ENCODE results near the gene POC1A. TPM values are rescaled to one million over a fixed set of nuclear protein-coding genes. Genes with fewer than 3 reads are reported as not detected.

Gene POC1A
- total and polyA plus RNA-seq, 4 experiments from 2014 or later, result 0.36 to 2.4 (median 1.0) TPM

DNA sequence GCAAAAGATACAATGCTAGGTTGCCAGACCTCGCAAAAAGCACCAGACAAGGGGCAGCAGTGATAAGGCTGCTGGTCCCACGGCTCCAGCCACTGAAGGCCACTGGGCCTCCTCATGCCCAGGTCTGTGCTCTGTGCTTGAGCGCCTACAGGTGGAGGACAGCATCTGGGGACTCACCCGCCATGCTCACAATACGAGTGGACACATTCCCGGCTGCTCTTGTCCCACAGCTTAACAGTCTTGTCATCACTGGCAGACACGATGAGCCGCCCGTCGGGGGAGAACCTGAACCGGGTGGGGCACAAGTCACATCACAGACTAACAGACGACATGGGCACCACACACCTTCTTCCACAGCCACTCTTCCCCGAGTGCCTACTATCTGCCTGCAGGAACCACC is 7.4 kb downstream of the POC1A start:
- ChIA-PET CTCF (ENCODE audit: partially characterized antibody) (interaction anchor here (0.8 to 10.6 kb wide), 2 partner anchors 22 to 142 kb away, joined by 4 to 147 read pairs; no protein-coding TSS in a partner anchor), POLR2A (ENCODE audit: partially characterized antibody) (interaction anchor here (1.6 kb wide), 1 partner anchor 91 kb away, joined by 3 read pairs; the partner anchor contains the start of gene DUSP7)
- no peaks in the 10 kb centered on the region for H3K9me3 ChIP-seq (ENCODE audit: control insufficient read depth in 1 of 2, low read length in 2 of 2)
- Mint-ChIP-seq H3K36me3 (no peaks in the 10 kb centered on the region), H3K4me3 (no peak overlapping the region), H3K27ac (no peak overlapping the region), H3K4me1 (peaks cover 6 to 11% (median 9%) of the 10 kb centered on the region in 4 donors), H3K9me3 (no peaks in the 10 kb centered on the region), H3K27me3 (no peaks in the 10 kb centered on the region)
- H3K4me1 ChIP-seq (ENCODE audit: insufficient read depth, low read length), result peaks cover 6% of the 10 kb centered on the region
- H3K27me3 ChIP-seq (ENCODE audit: insufficient read depth, low read length), result no peaks in the 10 kb centered on the region
- no peak overlapping the region for H3K4me3 ChIP-seq (ENCODE audit: low read length in 2 of 2)
- intact Hi-C loops (cut with micrococcal nuclease), result no loop called here
- no peak overlapping the region for H3K27ac ChIP-seq (ENCODE audit: low read depth, low read length)
- no peak for DNase-seq
- H3K36me3 ChIP-seq (ENCODE audit: insufficient read depth, low read length), result no peaks in the 10 kb centered on the region

GRCh38 chr3:52146189-52146588 is 8.0 kb downstream of the POC1A start:
- no peak overlapping the region for H3K4me3 ChIP-seq (ENCODE audit: low read length in 2 of 2)
- H3K27me3 Mint-ChIP-seq, result no peaks in the 10 kb centered on the region
- DNase-seq, result no peak
- H3K9me3 ChIP-seq (ENCODE audit: control insufficient read depth in 1 of 2, low read length in 2 of 2), result no peaks in the 10 kb centered on the region
- H3K4me1 Mint-ChIP-seq, result peaks cover 6 to 11% (median 9%) of the 10 kb centered on the region in 4 donors
- intact Hi-C loops (cut with micrococcal nuclease), result no loop called here
- CTCF ChIA-PET (ENCODE audit: partially characterized antibody), result interaction anchor here (0.6 to 10.6 kb wide), 4 partner anchors 22 to 180 kb away, joined by 3 to 147 read pairs (median 4); no protein-coding TSS in a partner anchor
- H3K36me3 Mint-ChIP-seq, result no peaks in the 10 kb centered on the region
- no peaks in the 10 kb centered on the region for H3K27me3 ChIP-seq (ENCODE audit: insufficient read depth, low read length)
- H3K36me3 ChIP-seq (ENCODE audit: insufficient read depth, low read length), result no peaks in the 10 kb centered on the region
- H3K4me1 ChIP-seq (ENCODE audit: insufficient read depth, low read length), result peaks cover 6% of the 10 kb centered on the region
- H3K4me3 Mint-ChIP-seq, result no peak overlapping the region
- H3K27ac ChIP-seq (ENCODE audit: low read depth, low read length), result no peak overlapping the region
- H3K9me3 Mint-ChIP-seq, result no peaks in the 10 kb centered on the region
- peak overlapping the region in 1 of 7 donors; percentile 70 for H3K27ac Mint-ChIP-seq
- POLR2A ChIA-PET (ENCODE audit: partially characterized antibody), result interaction anchor here (1.6 to 2.3 kb wide), 2 partner anchors 90 kb away, joined by 3 to 9 read pairs; partner anchors contain the start of gene DUSP7

DNA sequence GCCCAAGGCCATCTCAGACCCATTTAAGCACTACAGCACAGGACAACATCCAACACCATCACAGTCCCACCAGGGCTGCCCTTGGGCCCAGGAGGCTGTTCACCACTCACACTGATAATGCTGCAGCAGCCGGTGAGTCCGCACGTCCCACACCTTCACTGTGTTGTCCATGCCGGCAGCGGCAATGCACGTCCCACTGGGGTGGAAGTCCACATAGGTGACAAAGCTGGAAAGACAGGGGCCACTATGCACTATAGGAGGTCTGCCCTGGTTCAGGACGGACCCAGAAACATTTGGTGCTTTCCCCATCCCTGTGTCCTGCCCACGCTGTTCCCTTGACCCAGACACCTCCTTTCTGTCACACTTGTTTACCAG is 8.5 kb downstream of the POC1A start:
- CTCF ChIA-PET (ENCODE audit: partially characterized antibody), result interaction anchor here (0.7 to 10.6 kb wide), 4 partner anchors 94 to 179 kb away, joined by 3 to 147 read pairs (median 10); no protein-coding TSS in a partner anchor
- H3K4me3 ChIP-seq (ENCODE audit: low read length in 2 of 2), result no peak overlapping the region
- Mint-ChIP-seq H3K4me3 (no peak overlapping the region), H3K4me1 (peaks cover 6 to 11% (median 9%) of the 10 kb centered on the region in 4 donors), H3K9me3 (no peaks in the 10 kb centered on the region), H3K27ac (peak overlapping the region in 1 of 7 donors; percentile 70), H3K36me3 (no peaks in the 10 kb centered on the region), H3K27me3 (no peaks in the 10 kb centered on the region)
- no peaks in the 10 kb centered on the region for H3K27me3 ChIP-seq (ENCODE audit: insufficient read depth, low read length)
- peaks cover 6% of the 10 kb centered on the region for H3K4me1 ChIP-seq (ENCODE audit: insufficient read depth, low read length)
- POLR2A ChIA-PET (ENCODE audit: partially characterized antibody), result interaction anchor here (1.1 to 2.3 kb wide), 3 partner anchors 90 to 144 kb away, joined by 3 to 10 read pairs (median 9); partner anchors contain the start of gene DUSP7
- intact Hi-C loops (cut with micrococcal nuclease), result no loop called here
- no peaks in the 10 kb centered on the region for H3K9me3 ChIP-seq (ENCODE audit: control insufficient read depth in 1 of 2, low read length in 2 of 2)
- no peak for DNase-seq
- no peaks in the 10 kb centered on the region for H3K36me3 ChIP-seq (ENCODE audit: insufficient read depth, low read length)
- no peak overlapping the region for H3K27ac ChIP-seq (ENCODE audit: low read depth, low read length)

DNA sequence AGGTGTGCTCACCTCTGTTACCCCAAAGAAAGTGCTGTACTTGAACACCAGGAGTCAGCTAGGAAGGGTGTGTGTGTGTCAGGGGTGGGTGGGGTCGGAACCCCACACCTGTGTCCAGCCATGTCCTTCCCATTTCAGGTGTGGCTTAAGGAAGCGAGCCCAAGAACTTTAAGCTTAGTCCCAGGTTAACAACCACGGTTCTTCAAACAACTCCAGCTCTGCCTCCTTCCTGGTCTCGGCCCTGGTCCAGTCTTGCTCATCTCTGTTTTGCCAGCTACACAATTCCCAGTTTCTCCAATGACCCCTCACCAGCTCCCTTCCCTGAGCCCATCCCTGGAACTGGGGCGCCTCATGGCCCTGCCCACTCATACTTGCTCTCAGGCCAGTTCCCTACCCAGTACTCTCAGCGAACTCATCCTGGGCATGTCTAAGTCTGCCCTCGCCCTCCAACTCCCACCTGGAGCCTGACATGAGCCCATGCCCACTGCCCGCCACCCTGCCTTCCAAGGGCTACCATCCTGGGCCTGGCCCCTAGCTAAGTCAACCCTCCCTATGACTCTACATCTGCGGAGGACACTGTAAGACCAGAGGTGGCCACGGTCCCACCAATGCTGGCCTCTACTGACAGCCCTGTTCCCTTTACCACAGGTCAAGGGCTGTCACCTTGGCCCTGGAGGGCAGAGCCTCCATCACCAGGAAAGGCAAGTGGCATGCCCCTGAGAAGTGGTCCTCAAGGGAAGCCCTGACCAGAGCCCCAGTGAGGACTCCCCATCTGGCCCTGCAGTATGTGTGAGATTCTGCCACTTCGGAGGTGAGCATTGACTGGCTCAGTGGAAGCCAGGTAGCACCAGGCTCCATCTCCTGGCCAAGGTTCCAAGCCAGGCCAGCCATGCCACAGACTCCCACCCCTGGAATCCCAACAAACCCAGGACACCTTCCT is 9.2 kb downstream of the POC1A start:
- no peaks in the 10 kb centered on the region for H3K27me3 Mint-ChIP-seq
- CTCF ChIA-PET (ENCODE audit: partially characterized antibody), result interaction anchor here (0.7 to 10.6 kb wide), 15 partner anchors 8 to 475 kb away, joined by 3 to 147 read pairs (median 3); partner anchors contain the start of genes PARP3, POC1A, RPL29 and RRP9
- H3K36me3 Mint-ChIP-seq, result no peaks in the 10 kb centered on the region
- POLR2A ChIA-PET (ENCODE audit: partially characterized antibody), result interaction anchor here (1.1 to 2.3 kb wide), 3 partner anchors 89 to 144 kb away, joined by 3 to 10 read pairs (median 9); partner anchors contain the start of gene DUSP7
- Histone ChIP-seq H3K9me3 (ENCODE audit: control insufficient read depth in 1 of 2, low read length in 2 of 2) (no peaks in the 10 kb centered on the region), H3K36me3 (ENCODE audit: insufficient read depth, low read length) (no peaks in the 10 kb centered on the region), H3K4me3 (ENCODE audit: low read length in 2 of 2) (no peak overlapping the region), H3K27me3 (ENCODE audit: insufficient read depth, low read length) (no peaks in the 10 kb centered on the region), H3K4me1 (ENCODE audit: insufficient read depth, low read length) (peaks cover 6% of the 10 kb centered on the region), H3K27ac (ENCODE audit: low read depth, low read length) (no peak overlapping the region)
- peaks cover 6 to 11% (median 9%) of the 10 kb centered on the region in 4 donors for H3K4me1 Mint-ChIP-seq
- H3K9me3 Mint-ChIP-seq, result no peaks in the 10 kb centered on the region
- no peak overlapping the region for H3K4me3 Mint-ChIP-seq
- intact Hi-C loops (cut with micrococcal nuclease), result loop anchor here (1.0 kb wide), 5 partner anchors 22 to 203 kb away; partner anchors contain the start of gene PARP3
- DNase-seq, result no peak
- no peak overlapping the region for H3K27ac Mint-ChIP-seq

DNA sequence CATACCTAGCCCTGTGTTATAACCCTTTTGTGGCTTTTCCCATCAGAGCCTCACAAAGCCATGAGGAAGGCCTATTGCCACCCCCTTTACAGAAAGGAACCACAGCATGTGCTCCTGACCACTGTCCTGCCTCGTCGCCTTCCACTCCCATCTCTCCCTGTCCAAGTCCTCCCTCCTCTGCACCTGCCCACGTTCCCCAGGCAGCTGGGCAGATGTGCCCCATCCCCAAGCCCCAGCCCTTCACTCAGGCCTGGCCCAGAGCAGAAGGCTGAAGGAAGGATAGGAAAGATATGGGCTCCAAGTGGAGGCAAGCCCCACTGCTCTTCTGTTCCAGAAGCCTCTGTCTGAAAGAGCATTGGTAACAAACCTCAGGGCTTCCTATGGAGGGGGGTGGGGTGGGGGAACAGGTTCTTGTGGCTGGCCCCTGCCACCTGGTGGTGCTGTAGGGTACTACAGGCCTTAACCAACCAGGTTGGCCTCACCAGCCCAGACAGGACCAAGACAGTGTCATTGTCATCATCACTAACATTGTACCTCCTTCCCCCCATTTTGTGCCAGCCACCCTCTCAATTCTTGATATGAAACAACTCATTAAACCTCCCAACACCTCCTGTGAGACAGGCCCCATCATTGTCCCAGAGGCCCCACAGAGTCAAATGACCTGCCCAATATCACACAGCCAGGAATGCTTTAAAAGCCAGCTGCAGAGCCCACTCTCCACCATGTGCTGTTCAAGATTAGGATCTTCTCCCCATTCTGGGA is 10.0 kb downstream of the POC1A start:
- Mint-ChIP-seq H3K36me3 (no peaks in the 10 kb centered on the region), H3K9me3 (no peaks in the 10 kb centered on the region), H3K4me3 (no peak overlapping the region), H3K4me1 (peaks cover 6 to 11% (median 9%) of the 10 kb centered on the region in 4 donors), H3K27ac (peak overlapping the region in 6 of 7 donors; percentile 32 to 82 (median 60)), H3K27me3 (no peaks in the 10 kb centered on the region)
- no peak overlapping the region for H3K4me3 ChIP-seq (ENCODE audit: low read length in 2 of 2)
- no peak overlapping the region for H3K27ac ChIP-seq (ENCODE audit: low read depth, low read length)
- intact Hi-C loops (cut with micrococcal nuclease), result loop anchor here (1.0 kb wide), 5 partner anchors 21 to 202 kb away; partner anchors contain the start of gene PARP3
- POLR2A ChIA-PET (ENCODE audit: partially characterized antibody), result interaction anchor here (1.1 to 2.3 kb wide), 4 partner anchors 88 to 202 kb away, joined by 3 to 10 read pairs (median 6); partner anchors contain the start of gene DUSP7
- H3K9me3 ChIP-seq (ENCODE audit: control insufficient read depth in 1 of 2, low read length in 2 of 2), result no peaks in the 10 kb centered on the region
- peak; percentile 80 to 91 (median 82) for DNase-seq
- no peaks in the 10 kb centered on the region for H3K36me3 ChIP-seq (ENCODE audit: insufficient read depth, low read length)
- CTCF ChIA-PET (ENCODE audit: partially characterized antibody), result interaction anchor here (0.7 to 10.6 kb wide), 19 partner anchors 8 to 474 kb away, joined by 3 to 147 read pairs (median 3); partner anchors contain the start of genes PARP3, POC1A, RPL29 and RRP9
- H3K27me3 ChIP-seq (ENCODE audit: insufficient read depth, low read length), result no peaks in the 10 kb centered on the region
- peaks cover 6% of the 10 kb centered on the region for H3K4me1 ChIP-seq (ENCODE audit: insufficient read depth, low read length)

GRCh38 chr3:52143616-52144015 is 10.6 kb downstream of the POC1A start:
- no peak overlapping the region for H3K4me3 ChIP-seq (ENCODE audit: low read length in 2 of 2)
- POLR2A ChIA-PET (ENCODE audit: partially characterized antibody), result interaction anchor here (1.1 kb wide), 1 partner anchor 201 kb away, joined by 3 read pairs; no protein-coding TSS in a partner anchor
- H3K27ac Mint-ChIP-seq, result peak overlapping the region in 1 of 7 donors; percentile 32

More at GRCh38 chr3:52143616-52144015, 10.6 kb downstream of the POC1A start:
- Mint-ChIP-seq H3K4me1 (peaks cover 6 to 11% (median 9%) of the 10 kb centered on the region in 4 donors), H3K4me3 (no peak overlapping the region), H3K9me3 (no peaks in the 10 kb centered on the region), H3K27me3 (no peaks in the 10 kb centered on the region), H3K36me3 (no peaks in the 10 kb centered on the region)
- Histone ChIP-seq H3K9me3 (ENCODE audit: control insufficient read depth in 1 of 2, low read length in 2 of 2) (no peaks in the 10 kb centered on the region), H3K4me1 (ENCODE audit: insufficient read depth, low read length) (peaks cover 6% of the 10 kb centered on the region), H3K27me3 (ENCODE audit: insufficient read depth, low read length) (no peaks in the 10 kb centered on the region), H3K36me3 (ENCODE audit: insufficient read depth, low read length) (no peaks in the 10 kb centered on the region), H3K27ac (ENCODE audit: low read depth, low read length) (no peak overlapping the region)
- no peak for DNase-seq
- CTCF ChIA-PET (ENCODE audit: partially characterized antibody), result interaction anchor here (0.8 to 10.6 kb wide), 10 partner anchors 8 to 203 kb away, joined by 3 to 147 read pairs (median 5); partner anchors contain the start of genes PARP3, POC1A and RPL29
- intact Hi-C loops (cut with micrococcal nuclease), result loop anchor here (1.0 kb wide), 5 partner anchors 20 to 201 kb away; partner anchors contain the start of gene PARP3

All from CD4-positive, alpha-beta memory T cell (primary cell).